Raji (cell line): ENCODE measurements around the gene EFCAB8.

Source experiments
- POLR2A ChIP-seq: IDR thresholded peaks from 2 replicates; pipeline ENCODE4 v1.6.1; 2011; ENCODE audit warnings: low read depth, low read length, control low read depth; ENCODE audit not compliant: insufficient read depth

Gene EFCAB8

GRCh38 chr20:32975698-32976674 is 117.3 kb downstream of the EFCAB8 start:
- TF ChIP-seq POLR2A: no peak

- TF ChIP-seq POLR2A: no peak
Observed at GRCh38 chr20:32976746-32977145, 118.0 kb downstream of the EFCAB8 start.

- TF ChIP-seq POLR2A: no peak
Observed at GRCh38 chr20:32977281-32978008, 118.7 kb downstream of the EFCAB8 start.

- no peak for TF ChIP-seq POLR2A
Observed at GRCh38 chr20:32978009-32978335, 119.2 kb downstream of the EFCAB8 start.

GRCh38 chr20:32979201-32979998 is 120.7 kb downstream of the EFCAB8 start:
- no peak for TF ChIP-seq POLR2A

- TF ChIP-seq POLR2A: no peak
Observed at GRCh38 chr20:32980131-32980941, 121.6 kb downstream of the EFCAB8 start.

GRCh38 chr20:32980990-32981389 is 122.3 kb downstream of the EFCAB8 start:
- no peak for TF ChIP-seq POLR2A

- TF ChIP-seq POLR2A: no peak
Observed at GRCh38 chr20:32982617-32983458, 124.1 kb downstream of the EFCAB8 start.

GRCh38 chr20:32983459-32984112 is 124.9 kb downstream of the EFCAB8 start:
- TF ChIP-seq POLR2A: no peak

- no peak for TF ChIP-seq POLR2A
Observed at GRCh38 chr20:32984196-32984595, 125.5 kb downstream of the EFCAB8 start.

GRCh38 chr20:32984631-32985354 is 126.1 kb downstream of the EFCAB8 start:
- no peak for TF ChIP-seq POLR2A

- no peak for TF ChIP-seq POLR2A
Observed at GRCh38 chr20:32985596-32985995, 126.9 kb downstream of the EFCAB8 start.
